GM21447 (cell line): ENCODE results near the gene CABP7.

Experiments used
- ATAC-seq: cut with Tn5 transposase; IDR thresholded peaks from one replicate; pipeline ENCODE4 v1.9.1; 2021; ENCODE audit not compliant: unreplicated experiment

CABP7 gene

GRCh38 chr22:29702000-29702930 is 17.5 kb upstream of the CABP7 start:
- no peak for ATAC-seq

- no peak for ATAC-seq
These were observed 16.8 kb upstream of the CABP7 start for GRCh38 chr22:29702931-29703501.

DNA sequence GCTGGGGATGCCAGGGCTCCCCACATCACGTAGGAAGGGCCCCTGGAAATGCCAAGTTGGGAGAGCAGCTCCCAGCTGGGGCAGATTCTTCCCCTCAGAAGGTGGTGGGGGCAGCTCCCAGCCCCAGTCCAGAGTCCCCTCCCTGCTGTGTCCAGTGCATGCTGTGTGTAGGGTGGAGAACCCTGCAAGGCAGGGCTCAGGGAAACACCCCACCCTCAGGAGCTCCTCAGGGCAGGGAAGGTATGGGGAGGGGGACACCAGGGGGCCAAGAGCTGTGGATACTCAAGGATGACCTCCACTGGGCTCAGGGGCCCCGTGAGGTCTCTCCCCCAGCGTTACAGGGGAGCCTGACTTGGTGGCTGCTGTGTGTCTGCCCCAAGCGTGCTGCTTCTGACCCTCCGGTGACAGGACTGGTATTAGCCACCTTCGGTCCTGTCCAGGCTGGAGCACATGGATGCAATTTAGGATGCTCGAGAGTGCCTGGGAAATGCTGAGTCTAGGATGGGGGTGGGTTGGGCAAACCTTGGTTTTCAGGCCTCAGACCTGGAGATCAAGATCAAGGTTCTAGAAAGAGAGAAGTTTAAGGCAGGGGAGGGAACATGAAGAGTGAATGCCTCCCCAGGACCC is 16.1 kb upstream of the CABP7 start:
- no peak for ATAC-seq

- no peak for ATAC-seq
These were observed 15.1 kb upstream of the CABP7 start for GRCh38 chr22:29704528-29705285.

- no peak for ATAC-seq
These were observed 14.2 kb upstream of the CABP7 start for GRCh38 chr22:29705651-29706050.

DNA sequence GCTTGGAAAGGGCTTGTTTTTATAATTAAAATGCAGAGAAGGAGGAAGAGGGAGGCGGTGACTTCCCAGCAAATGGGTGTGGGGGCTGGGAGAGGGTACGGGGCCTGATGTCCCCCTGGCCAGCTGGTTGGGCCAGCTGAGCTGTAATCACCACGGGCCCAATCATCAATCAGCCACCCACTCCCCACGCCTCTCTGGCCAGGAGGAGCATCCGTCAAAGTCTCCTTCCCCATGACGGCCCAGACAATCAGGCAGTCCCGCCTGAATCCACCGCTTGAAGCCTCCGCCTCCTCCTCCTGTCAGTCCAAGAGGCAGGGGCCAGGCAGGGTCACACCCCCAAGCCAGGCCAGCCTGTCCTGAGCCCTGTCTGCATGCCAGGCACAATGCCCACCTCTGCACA is 13.3 kb upstream of the CABP7 start:
- ATAC-seq: no peak

GRCh38 chr22:29707010-29707409 is 12.8 kb upstream of the CABP7 start:
- ATAC-seq: no peak

GRCh38 chr22:29707471-29707870 is 12.3 kb upstream of the CABP7 start:
- no peak for ATAC-seq

GRCh38 chr22:29710193-29710592 is 9.6 kb upstream of the CABP7 start:
- ATAC-seq: no peak

DNA sequence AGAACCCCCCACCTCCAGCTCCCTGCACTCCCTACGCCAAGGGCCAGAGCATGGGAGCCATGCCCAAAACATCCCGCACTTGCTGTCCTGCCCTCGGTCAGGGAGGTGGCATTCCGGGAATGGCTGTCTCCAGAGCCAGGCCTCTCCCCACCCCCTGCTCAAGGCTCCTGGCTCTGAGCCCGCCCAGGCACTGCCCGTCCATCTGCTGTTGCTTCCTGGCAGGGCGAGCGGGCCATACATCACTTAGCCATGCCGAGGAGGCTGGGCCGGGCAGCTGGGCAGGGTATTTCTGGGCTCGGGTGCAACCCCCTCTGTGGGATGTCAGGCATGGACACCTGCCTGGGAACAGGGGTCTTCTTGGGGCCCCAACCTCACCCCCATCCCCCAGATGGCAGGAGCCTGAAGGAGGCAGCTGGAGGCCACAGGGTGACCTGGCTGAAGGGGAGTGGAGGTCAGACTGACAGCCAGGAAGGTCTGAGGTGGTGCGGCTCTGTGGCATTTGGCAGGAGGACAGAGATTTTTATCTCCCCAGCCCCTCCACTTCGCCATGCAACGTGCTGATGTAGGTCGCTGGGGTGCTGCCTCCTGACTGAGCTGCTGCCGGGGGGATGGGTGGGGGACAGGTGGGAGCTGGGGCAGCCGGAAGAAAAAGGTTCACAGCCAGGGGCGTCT is 8.7 kb upstream of the CABP7 start:
- no peak for ATAC-seq

DNA sequence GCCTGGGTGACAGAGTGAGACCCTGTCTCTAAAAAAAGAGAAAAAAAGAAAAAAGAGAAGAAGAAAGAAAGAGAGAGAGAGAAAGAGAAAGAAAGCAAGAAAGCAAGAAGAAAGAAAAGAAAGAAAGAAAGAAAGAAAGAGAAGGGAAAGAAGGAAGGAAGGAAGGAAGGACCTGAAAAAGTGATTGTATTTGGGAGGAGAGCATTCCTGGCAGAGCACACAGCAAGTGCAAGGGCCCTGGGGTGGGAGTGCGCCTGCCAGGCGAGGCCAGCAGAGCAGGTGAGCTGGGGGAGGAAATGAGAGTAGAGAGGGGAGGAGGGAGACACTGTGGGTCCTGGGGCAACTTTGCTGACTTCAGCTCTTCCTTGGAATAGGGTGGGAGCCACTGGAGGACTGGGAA is 7.7 kb upstream of the CABP7 start:
- no peak for ATAC-seq

GRCh38 chr22:29713156-29713727 is 6.6 kb upstream of the CABP7 start:
- ATAC-seq: no peak

DNA sequence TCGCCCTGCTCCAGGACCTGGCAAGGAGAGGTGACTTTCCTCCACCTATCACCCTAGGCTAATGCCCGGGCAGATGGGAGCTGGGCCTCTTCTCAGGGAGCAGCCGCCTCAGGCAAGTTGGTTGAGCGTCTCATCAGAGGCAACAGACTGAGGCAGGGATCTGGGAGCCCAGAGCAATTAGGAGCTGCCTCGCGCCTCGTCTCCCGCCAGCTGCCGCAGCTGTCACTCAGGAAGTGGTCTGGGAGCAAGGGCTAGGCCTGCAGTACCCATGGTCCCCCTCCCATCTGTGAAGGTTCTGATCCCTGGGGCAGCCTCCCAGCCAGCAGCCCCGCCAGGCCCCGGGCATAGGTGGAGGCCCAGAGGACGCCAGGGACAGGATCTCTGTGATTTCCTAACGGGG is 4.6 kb upstream of the CABP7 start:
- no peak for ATAC-seq

DNA sequence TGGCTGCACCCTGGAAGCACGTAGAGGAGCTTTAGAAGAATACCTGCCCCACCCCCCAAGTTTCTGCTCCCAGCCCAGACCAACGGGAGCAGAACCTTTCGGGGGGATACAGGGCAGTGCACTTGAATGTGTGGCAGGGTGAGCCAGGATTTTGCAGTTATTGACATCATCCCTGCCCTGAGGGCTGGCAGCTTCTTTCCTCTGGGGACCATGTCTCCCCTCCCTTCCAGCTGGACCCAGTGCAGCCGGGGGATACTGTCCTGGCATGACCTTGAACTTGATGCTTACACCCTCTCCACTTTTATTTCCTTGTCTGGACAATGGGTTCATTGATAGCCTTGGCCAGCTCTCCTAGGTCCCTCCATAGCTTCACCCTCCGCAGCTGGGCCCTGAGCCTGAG is 4.1 kb upstream of the CABP7 start:
- no peak for ATAC-seq

DNA sequence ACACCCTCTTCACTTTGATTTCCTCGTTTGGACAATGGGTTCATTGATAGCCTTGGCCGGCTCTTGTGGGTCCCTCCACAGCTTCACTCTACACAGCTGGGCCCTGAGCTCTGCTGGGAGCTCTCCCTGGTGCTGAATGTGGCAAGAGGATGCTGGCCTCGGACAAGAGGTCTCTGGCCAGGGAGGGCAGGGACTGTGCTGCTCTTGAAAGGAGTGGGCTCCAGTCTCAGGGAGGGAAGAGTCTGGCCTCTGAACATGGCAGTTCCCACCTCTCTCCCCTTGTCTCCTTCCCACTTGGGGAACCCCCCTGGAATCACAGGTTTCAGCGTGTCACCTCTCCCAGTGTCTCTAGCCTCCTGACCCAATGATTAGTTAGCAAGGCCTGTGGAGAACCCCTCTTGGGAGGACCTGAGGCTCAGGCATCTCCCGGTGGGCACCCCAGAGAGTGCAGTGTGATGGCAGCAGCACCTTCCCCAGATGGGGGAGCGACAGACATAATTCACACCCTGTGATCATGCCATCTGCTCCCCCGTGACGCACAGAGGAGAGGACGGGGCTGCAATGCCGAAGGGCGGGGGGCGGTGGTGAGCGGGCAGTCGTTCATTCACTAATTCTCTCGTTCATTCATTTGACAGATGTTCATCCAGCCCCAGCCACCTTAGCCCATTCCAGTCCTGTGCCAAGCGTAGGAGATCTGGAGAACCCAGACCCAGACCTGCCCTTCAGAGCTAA is 2.8 kb upstream of the CABP7 start:
- ATAC-seq: no peak

GRCh38 chr22:29717789-29718188 is 2.0 kb upstream of the CABP7 start:
- ATAC-seq: no peak

DNA sequence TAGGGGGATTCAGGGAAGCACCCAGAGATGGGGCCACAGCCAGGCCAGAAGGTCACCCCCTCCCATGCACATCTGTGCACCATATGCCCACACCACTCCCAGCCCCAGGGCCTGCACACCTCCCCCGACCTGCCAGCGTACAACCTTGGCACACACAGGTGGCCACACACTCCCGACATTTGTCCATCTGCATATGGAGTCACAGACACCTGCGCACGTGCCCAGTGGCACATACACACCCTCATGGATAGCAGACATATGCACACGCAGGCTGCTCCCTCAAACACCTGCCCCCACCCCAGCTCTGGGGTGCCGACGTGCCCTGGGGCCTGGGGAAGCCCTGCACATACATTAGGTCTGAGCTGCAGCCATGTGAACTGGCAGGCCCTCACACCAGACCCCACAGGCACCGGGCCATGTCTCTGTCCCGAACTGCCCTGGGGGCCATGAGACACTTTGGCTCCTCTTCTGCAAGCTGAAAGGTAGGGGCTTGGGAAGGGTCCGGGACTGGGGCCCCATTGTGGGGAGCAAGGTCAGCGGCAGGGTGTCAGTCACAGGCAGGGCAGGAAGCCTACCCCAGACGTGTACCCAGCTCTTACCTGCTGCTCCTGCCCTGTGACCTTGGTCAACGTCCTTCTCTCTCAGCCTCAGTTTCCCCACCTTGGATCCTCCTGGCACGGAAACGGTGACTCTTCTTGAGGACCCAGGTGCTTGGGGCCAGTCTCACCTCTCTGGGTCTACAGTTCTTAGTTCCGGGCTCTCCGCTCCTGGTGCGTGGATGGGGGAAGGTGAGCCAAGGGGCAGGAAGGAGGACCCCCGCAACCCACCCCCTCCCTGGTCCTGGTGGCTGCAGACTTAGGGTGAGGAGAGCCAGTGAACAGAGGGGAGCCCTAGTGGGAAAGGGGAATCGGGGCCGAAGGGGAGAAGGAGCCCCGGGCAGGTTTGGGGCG is 579 bp upstream of the CABP7 start:
- no peak for ATAC-seq

- ATAC-seq: no peak
These were observed 1.1 kb downstream of the CABP7 start for GRCh38 chr22:29720811-29721323.

DNA sequence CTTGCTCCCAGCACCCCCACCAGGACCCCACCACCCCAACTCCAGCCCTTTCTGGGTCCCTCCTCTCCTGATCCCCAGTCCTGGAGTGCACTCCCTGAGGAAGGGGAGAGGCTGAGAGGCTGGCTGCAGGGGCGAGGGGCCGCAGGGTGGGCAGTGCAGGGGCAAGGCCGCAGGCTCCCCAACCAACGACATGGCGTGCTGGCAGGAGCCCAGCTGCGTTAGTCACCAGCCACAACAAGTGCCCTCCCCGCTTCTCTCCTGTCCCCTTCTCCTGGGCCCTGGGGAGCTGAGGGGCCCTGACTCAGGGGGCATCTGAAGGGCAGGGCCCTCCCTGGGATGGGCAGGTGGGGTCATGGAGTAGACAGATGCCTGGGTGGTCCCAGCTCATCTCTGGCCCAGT is 2.3 kb downstream of the CABP7 start:
- no peak for ATAC-seq
